SHP77 (cell line): Measurements from ENCODE around the gene HSPA9.

ENCODE experiments used
- DNase-seq, 2 experiments: peaks; one replicate each; lab custom pipeline; 2025; lab: John Stamatoyannopoulos, UW

The HSPA9 gene

DNA sequence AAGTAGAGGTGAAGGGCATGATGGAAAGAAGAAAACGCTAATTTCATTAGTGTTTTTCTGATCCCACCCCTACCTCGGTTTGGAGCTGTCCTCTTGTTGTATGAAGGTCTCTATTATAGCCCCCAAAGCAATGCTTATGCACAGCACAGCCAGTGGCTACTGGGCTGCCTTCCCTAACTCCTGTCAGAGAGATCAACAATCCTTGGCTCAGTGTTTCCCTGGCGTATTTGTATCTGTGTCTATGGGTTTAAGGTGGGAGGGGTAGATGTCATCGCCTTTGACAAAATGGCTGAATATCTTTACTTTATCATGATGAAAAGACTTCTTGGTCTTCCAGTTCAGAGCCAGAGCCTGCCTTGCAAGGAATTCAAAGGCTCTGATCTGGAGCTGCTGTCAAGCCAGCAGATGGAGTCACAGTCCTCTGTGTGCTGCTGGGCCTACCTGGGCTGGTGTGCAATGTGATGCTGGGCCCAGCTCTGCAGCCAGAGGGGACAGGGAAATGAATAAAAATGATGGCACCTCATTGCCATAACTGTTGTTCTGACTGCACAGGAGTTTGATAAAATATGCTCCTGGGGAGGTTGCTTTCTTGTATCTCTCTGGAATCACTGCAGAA, 20.1 kb upstream of the HSPA9 start:
- no peak for DNase-seq

DNA sequence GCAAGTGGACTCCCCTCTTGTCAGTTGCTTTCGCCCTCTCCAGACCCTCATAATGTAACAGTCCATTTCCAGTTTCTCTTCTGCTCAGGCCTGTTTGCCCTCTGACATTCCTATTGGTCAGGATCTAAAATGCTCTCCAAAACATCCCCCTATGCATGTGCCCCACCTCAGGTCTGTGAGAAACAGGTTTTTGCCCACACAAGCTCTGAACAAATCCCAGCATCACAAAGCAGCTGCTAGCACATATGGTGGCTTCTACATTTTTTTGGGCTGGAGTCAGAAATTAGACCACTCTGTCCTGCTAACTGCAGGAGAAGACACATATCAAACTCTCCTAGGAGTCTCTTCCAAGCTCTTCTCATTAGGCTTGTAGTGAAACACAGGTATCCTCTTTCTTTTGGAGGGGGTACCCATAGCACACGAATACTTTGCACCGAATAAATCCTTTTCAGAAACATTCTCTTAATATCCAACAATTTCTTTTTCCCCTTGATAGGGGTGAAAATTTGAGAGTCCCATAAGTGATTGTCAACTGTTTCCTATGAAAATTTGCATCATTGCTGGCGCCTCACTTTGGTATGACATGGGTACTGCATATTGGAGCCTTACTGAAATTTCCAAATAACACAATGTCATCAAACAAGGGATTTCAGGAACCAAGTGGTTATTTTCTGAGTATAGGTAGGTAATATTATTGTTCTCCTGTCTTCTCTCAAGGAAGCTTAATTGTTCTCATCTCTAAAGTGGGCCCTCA, 19.3 kb upstream of the HSPA9 start:
- no peak for DNase-seq

DNA sequence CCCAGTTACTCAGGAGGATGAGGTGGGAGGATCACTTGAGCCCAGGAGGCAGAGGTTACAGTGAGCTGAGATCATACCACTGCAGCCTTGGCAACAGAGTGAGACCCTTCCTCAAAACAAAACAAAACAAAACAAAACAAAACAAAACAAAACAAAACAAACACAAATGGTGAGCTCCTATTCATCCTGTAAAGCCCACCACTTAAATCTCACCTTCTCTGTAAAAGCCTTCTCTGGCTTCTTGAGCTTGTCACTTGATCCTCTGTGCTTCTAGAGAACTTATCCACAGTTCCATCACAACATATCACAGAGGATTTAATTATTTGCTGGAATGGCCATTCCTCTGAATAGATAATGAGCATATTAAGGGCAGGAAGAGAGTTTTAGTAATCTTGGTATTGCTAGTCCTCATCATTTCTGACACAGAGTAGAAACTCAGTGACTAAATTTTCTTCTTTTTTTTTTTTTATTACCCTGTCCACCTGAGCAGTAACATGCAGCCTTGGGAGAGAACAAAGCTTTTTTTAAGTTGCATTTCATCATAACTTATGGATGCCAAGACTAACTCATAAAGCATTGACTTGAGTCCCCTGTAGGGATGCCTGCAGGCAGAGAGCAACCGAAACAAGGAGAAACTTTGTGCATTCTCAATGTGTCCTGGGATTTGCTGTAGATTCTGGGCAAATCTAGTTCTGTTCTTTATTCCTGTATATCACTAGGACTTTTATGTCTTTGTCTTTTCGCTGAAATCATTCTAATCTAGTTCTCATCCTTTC, 13.0 kb upstream of the HSPA9 start:
- DNase-seq, result no peak

DNA sequence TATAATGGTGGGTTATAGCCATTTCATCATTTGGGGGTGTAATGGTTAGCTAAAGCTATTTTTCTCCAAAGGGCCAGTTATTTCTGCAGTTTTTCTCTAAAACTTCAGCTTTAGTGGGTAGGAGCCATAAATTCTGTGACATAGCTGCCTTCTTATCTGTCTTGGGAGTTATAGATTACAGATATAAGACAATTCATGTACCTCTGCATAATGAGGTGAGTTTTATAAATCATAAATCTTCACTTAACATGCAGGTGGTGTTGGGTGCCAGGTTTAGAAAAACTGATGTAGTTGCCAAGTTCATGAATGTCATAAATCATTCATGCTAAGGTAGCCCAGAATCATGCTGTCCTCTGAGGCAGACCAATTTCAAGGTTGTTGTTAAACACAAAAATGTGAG, 10.0 kb upstream of the HSPA9 start:
- DNase-seq, result no peak

DNA sequence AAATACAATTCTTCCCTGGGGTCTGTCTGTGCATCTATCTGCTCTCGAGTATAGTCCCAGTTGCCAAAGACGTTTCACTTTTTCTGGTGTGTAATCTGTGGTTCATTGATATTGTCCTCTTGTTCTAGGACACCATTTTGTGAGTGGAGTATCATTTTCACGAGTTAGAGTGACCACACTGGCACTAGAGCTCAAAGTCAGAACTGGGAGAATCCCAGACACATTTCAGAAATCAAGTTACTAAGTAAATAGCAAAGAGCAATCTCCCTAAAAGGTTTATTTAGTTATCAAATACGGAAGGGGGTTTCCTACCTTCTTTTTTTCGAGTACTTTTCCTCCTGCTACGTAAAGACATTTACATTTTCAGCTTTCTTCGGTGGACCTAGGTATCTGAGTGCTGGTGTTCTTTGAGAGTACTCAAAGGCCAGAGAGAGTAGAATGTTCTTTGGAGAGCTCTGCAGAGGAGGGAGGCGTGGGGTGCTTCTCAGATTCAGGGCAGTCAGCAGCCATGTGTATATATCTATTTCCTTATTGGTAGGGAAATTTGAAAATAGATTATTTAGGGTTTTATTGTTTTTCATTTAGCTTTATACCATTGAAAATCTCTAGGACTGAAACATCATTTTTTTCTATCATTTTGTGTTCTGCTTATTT, 8.9 kb upstream of the HSPA9 start:
- no peak for DNase-seq

DNA sequence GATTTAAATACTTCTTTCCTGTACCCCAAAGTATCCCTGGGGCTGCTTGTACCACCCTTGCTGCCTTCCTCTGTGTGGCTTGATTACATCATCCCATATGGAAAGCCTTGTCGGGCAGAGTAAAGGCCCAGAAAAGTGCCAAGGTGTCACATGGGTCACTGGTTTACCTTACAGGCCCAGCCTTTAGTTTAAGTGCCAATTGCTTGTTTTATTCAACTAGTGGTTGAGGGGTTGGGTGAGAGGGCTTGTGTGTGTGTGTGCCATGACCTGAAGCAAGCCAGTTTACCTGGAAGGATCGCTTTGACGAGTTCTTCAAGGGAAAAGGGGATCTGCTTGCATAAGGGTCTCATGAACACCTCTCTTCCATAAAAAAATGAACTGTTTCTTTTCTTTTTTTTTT, 7.8 kb upstream of the HSPA9 start:
- no peak for DNase-seq

DNA sequence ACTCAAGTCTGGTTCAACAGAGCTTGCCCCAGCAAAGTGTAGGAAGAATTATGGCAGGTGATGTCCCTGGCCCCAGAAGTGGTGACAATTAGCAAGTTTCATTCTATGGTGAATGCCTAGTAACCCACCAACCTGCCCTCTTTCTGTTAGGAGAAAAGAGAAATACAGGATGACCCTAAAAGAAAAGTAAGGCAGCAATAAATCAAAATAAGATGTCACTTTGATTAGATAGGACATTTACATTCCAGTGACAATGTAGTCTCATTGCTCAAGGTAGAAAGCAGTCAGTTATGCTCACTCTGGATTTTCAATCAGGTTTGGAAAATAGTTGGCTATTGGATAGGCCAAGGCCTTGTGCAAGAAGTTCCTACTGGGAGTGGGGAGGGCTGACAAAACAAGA, 5.6 kb upstream of the HSPA9 start:
- no peak for DNase-seq

DNA sequence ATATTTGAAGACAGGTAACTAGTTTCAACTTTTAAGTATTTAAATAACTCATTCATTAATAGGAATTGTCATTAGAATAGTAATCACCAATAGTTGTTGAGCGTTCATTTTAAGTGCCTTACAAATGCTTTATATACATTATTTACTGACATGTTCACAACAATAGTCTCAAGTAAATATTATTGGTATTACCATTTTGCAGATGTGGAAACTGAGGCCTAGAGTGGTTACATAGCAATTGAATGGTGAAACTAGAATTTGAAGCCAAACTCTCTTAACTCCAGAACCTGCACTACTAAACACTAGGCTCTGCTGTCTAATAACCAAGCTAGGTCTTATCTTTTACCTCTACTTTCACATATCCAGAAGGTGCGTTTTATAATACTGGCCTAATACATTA, 4.8 kb upstream of the HSPA9 start:
- DNase-seq, result no peak

DNA sequence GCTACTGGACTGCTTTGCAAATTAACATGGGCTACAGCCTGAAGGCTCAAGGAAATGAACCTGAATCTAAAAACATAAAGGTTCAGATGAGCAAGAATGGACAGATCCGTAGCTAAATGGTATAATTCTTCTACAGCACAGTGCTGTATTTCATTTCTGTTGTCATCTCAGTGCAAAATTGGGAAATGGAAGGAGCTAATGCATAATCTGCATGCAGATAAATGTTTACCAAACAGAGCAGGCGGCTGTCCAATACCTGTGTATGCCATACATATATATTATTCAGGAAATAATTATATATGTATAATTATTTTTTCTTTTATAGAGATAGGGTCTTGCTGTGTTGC, 4.3 kb upstream of the HSPA9 start:
- DNase-seq, result no peak

DNA sequence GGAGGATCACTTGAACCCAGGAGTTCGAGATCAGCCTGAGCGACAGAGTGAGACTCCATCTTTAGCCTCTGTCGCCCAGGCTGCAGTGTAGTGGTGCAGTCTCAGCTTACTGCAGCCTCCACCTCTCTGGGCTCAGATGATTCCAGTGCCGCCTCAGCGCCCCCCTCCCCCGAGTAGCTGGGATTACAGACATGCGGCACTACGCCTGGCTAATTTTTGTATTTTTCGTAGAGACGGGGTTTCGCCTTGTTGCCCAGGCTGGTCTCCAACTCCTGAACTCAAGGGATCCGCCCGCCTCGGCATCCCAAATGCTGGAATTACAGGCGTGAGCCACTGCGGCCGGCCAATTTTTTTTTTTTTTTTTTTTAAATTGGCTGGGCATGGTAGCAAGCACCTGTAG, 2.3 kb upstream of the HSPA9 start:
- no peak for DNase-seq

DNA sequence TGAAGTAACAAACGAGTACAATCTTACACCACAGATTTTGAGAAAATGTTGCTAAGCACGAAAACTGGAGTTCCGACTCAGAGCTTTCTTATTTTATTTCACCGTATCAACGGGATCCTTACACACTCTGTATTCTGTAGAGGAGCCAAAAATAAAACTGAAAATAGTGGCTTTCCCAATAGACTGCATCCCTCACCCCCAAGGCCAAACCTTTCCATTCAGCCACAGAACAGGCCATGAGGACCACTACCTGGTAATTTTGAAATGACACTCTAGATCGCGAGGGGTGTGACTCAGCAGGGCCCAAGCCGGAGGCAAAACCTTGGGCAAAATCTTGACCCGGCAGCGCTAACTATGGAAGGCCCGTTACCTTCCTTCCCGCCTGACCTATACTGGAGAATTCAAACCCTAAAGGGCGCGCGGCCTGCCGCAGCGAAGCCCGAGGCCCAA, 432 bp downstream of the HSPA9 start:
- no peak for DNase-seq

DNA sequence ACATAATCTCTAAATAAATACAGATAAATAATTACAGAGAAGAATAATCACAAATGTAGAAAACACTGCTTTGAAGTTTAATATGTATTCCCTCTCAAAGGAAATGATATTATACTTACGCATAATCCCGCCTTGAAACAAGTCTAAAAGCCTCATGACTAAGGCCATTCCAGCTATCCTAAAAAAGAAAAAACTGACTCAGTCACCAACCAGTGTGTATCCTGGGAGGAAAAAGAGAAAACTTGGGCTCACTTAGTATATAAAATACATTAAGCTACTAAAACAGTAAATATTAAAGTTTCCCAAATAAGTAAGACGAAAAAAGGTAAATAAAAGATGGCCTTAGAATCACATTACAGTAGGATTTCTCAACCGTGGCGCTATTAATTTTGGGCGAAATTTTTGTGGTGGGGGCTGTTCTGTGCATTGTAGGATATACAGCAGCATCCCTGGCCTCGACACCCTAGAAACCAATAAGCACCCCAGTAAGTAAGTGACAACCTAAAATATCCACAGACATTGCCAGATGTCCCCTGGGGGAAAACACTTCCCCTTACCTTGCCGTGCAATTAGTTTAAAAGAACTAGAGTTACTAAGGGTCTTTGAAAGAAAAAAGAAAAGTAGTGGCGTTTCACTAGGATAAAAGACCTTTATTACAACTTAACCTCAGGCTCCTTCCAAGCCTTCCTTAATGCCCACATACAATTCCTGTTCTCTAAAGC, 1.1 kb downstream of the HSPA9 start:
- DNase-seq, result no peak

DNA sequence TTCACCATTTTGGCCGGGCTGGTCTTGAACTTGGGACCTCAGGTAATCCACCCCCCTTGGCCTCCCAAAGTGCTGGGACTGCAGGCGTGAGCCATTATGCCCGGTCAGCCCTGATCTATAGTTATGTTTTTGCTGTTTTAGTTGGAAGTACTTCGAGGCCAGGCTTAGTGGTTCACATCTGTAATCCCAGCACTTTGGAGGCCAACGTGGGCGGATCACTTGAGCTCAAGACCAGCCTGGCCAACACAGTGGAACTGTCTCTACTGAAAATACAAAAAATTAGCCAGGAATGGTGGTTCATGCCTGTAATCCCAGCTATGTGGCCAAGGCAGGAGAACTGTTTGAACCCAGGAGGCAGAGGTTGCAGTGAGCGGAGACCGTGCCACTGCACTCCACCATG, 2.0 kb downstream of the HSPA9 start:
- DNase-seq, result no peak

DNA sequence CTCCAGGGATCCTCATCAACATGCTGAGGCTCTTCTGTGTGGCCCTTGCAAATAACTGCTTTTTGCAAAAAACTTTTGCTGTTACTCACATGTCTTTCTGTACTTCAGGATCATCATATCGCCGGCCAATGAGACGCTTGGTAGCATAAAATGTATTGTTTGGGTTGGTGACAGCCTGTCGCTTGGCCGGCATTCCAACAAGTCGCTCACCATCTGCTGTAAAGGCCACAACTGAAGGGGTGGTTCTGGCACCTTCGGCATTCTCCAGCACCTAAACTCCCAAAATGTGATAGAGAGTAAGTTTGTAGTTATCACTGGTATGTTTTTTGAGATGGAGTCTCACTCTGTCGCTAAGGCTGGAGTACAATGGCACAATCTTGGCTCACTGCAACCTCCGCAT, 4.3 kb downstream of the HSPA9 start:
- DNase-seq, result no peak

DNA sequence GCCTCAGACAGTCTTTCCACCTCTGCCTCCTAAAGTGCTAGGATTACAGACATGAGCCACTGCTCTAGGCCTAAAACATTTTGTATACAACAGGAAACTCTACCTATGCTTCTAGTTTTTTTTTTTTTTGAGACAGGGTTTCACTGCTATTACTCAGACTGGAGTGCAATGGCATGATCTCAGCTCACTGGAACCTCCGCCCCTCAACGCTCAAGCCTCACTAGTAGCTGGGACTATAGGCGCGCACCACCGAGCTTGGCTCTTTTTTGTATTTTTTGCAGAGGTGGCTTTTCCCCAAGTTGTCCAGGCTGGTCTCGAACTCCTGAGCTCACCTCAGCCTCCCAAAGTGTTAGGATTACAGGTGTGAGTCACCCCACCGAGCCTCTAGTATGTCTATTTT, 5.4 kb downstream of the HSPA9 start:
- DNase-seq, result no peak

DNA sequence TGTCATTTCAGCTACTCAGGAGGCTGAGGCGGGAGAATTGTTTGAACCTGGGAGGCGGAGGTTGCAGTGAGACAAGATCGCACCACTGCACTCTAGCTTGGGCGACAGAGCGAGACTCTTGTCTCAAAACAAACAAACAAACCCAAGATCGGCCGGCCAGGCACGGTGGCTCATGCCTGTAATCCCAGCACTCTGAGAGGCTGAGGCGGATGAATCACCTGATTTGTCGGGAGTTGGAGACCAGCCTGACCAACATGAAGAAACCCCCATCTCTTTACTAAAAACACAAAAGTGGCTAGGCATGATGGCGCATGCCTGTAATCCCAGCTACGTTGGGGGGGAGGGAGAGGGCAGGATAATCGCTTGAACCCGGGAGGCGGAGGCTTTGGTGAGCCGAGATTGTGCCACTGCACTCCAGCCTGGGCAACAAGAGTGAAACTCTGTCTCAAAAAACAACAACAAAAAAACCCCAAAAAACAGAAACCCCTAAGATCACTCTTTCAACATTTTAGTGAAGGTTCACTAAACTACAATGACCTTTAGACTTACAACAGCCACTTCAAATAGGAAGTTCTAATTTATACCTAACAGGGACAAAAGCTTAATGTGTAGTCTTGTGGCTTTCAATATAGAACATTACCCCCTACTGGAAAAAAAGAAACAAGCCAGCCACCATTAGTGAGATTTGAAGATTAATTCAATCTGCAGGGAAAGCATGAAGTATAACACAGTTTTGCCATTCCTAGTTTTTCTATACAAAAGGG, 7.0 kb downstream of the HSPA9 start:
- DNase-seq, result no peak

DNA sequence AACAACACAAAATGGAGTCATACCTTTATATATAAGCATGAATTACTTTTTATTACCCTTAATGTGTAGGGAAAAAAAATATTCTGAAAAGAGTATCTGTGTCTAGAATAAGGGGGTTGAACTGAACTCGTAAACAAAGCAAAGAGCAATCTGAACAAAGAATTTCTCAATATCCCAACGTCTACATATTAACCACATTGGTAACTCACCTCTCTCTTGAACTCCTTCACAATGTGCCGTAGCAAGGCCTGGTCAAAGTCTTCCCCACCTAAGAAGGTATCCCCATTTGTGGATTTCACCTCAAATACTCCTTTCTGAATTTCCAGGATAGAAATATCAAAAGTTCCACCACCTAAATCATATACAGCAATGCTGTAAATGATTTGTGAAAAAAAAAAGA, 8.4 kb downstream of the HSPA9 start:
- no peak for DNase-seq

DNA sequence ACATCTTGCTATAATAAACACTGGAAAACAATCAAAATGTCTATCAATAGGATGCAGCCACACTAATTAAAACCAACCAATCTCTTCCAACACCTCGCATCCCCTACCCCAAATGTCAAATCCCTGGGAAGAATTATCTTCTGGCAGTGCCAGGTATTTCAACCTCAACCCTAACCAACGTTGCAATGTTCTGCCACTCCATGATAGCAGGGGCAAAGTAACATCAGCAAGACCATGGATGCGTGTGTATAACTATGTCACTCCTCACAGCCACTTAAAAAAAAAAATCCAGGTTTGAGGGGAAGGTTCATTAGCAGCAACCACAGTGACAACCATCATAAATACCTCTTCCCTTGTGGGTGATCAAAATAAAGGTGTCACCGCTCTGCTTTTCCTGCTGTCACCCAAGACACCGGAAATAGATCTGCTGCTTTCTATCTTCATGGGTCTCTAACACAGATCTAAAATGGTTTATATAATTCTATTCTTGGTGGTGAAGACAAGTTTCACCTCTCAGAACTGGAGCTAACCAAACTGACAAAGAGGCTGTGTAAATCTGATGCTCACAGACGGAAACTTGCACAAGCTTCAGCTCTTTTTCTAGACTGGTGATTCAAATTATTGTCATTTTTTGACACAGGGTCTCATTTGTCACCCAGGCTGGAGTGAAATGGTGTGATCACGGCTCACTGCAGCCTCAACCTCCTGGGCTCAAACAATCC, 9.9 kb downstream of the HSPA9 start:
- DNase-seq, result no peak

DNA sequence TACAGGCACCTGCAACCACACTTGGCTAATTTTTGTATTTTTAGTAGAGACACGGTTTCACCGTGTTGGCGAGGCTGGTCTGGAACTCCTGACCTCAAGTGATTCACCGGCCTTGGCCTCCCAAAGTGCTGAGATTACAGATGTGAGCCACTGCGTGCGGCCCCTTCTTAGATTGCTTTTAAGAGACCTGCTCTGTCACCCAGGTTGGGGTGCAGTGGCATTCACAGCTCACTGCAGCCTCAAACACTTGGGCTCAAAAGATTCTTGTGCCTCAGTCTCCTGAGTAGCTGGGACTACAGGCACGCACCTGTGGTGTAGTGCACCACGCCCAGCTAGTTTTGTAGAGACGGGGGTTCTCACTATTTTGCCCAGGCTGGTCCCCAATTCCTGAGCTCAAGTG, 11.0 kb downstream of the HSPA9 start:
- no peak for DNase-seq

DNA sequence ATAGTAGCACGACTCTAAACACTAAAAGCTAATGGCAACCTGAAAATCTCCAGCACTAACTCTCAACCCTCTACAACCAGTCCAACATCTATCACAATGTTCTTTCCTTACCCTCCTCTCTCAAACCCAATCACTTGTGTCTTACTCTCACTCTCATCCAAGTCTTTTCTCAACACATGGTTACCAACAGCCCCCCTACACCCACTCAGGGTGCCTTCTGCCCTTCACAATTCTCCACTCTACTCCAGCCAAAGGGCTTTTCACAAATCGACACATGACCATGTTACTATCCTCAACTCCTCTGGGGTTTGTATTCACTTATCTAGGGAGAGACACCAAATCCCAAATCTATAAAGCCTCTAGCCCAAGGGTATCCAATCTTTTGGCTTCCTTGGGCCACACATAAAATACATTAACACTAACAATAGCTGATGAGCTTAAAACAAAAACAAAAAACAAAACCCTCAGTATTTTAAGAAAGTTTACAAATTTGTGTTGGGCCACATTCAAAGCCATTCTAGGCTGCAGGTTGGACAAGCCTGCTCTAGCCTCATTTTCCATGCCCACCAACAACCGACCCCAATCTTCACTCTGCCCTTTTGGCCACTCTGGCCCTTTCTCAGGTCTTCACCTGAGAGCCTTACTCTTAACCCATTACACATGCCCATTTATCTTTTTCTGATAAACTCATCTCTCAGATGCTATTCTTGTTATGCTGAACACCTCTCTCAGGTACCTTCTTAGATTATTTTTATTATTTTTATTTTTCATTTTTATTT, 11.7 kb downstream of the HSPA9 start:
- no peak for DNase-seq
